HepG2 (cell line): ENCODE data around the gene MARCHF5.

Experiments used
- CHD4 ChIP-seq: fragments of 200-600 bp; sonication (generic); IDR thresholded peaks from 2 replicates; pipeline ENCODE4 v1.7.0; 2017; ENCODE audit warnings: mild to moderate bottlenecking, low read length, borderline replicate concordance
- EP300 ChIP-seq, 3 experiments: sonication (generic) in 1 of 3; formaldehyde crosslinking in 1 of 3; IDR thresholded peaks; 2 replicates each; pipeline versions ENCODE4 v1.5.1 to v1.6.1; 2011 to 2020; ENCODE audit warnings: low read depth in 2 of 3, low read length in 2 of 3, borderline replicate concordance in 1 of 3, improper control_type of control experiment in 1 of 3, mild to moderate bottlenecking in 1 of 3, missing genetic modification reagents in 1 of 3, moderate library complexity in 1 of 3
- KLF9 ChIP-seq: IDR thresholded peaks from 2 replicates; pipeline ENCODE4 v1.6.1; 2016; ENCODE audit warnings: low read depth
- NFIB ChIP-seq: sonication (generic); formaldehyde crosslinking; IDR thresholded peaks from 2 replicates; pipeline ENCODE4 v1.9.0; 2021; ENCODE audit warnings: missing genetic modification reagents, mild to moderate bottlenecking, borderline replicate concordance
- NRL ChIP-seq: sonication (generic); formaldehyde crosslinking; IDR thresholded peaks from 2 replicates; pipeline ENCODE4 v1.5.0; 2020; ENCODE audit warnings: missing genetic modification reagents, mild to moderate bottlenecking, moderate library complexity, borderline replicate concordance
- POLR2A ChIP-seq, 2 experiments: IDR thresholded peaks; 2 replicates each; pipeline ENCODE4 v1.6.1; 2011; ENCODE audit warnings: low read depth in 2 of 2, low read length in 2 of 2, mild to moderate bottlenecking in 1 of 2, moderate library complexity in 1 of 2; ENCODE audit not compliant: insufficient read depth in 1 of 2
- RNF2 ChIP-seq: fragments of 450-650 bp; conservative IDR thresholded peaks from 2 replicates; pipeline ENCODE4 v1.6.1; 2016; ENCODE audit warnings: low read depth
- TCF7L2 ChIP-seq: IDR thresholded peaks from 2 replicates; pipeline ENCODE4 v1.6.1; 2011; ENCODE audit warnings: mild to moderate bottlenecking, low read depth, low read length, moderate library complexity
- ZFX ChIP-seq: sonication (generic); formaldehyde crosslinking; IDR thresholded peaks from 2 replicates; pipeline ENCODE4 v1.4.0; 2020; ENCODE audit warnings: mild to moderate bottlenecking, low read depth, missing genetic modification reagents, moderate library complexity
- ZNF232 ChIP-seq: sonication (generic); formaldehyde crosslinking; IDR thresholded peaks from 2 replicates; pipeline ENCODE4 v1.4.0; 2020; ENCODE audit warnings: missing genetic modification reagents, borderline replicate concordance

- TF ChIP-seq POLR2A (IDR thresholded peaks at IDR 0.05; ENCODE audit: insufficient read depth in 1 of 2, low read depth in 2 of 2, low read length in 2 of 2) (no peak), EP300 (IDR thresholded peaks at IDR 0.05; ENCODE audit: low read depth in 2 of 2, low read length in 2 of 2) (no peak), EP300 (CRISPR knock-in tag; IDR thresholded peaks at IDR 0.05; ENCODE audit: borderline replicate concordance) (no peak), NFIB (CRISPR knock-in tag) (no peak), ZNF232 (CRISPR knock-in tag) (no peak), CHD4 (no peak), ZFX (CRISPR knock-in tag) (no peak), RNF2 (no peak), NRL (CRISPR knock-in tag) (no peak), TCF7L2 (no peak), KLF9 (CRISPR knock-in tag) (no peak)
Measured at GRCh38 chr10:92387289-92387940, 96.4 kb downstream of the MARCHF5 start.
